ENCODE data around the gene IQCE. TPM values are rescaled to one million over a fixed set of nuclear protein-coding genes. Genes with fewer than 3 reads are reported as not detected.
A peak's percentile ranks its signal among the peaks of the same experiment; 100 is the strongest.

The IQCE gene
- total RNA-seq, 1 experiment from 2014 or later: 0.93 TPM

- no peak overlapping the region for H2AFZ ChIP-seq (ENCODE audit: low read length)
- no peak overlapping the region for H3K27ac ChIP-seq (ENCODE audit: low read length)
- H3K9me2 ChIP-seq (replicated peaks; ENCODE audit: insufficient read depth, low read length): no peaks in the 10 kb centered on the region
- H3K79me2 ChIP-seq (ENCODE audit: low read length): no peaks in the 10 kb centered on the region
- no peaks in the 10 kb centered on the region; the same call in 1 of the 2 replicates for H4K20me1 ChIP-seq (ENCODE audit: insufficient read depth, low read depth, low read length)
- H3K4me2 ChIP-seq (ENCODE audit: low read depth, low read length, poor library complexity, severe bottlenecking): no peak overlapping the region
- H3K36me3 ChIP-seq (ENCODE audit: insufficient read depth, low read length): no peaks in the 10 kb centered on the region
- H3K9me3 ChIP-seq (ENCODE audit: low read length): no peaks in the 10 kb centered on the region
- H3K27me3 ChIP-seq (ENCODE audit: low read length): no peaks in the 10 kb centered on the region
- peak; percentile 49 for DNase-seq
- H3K4me3 ChIP-seq (ENCODE audit: low read length): no peak overlapping the region
- H3K4me1 ChIP-seq (ENCODE audit: low read length): no peaks in the 10 kb centered on the region
- no peak overlapping the region for H3K9ac ChIP-seq (ENCODE audit: low read length)
Measured at GRCh38 chr7:2660359-2661095, 101.7 kb downstream of the IQCE start.

GRCh38 chr7:2661096-2661449 lies 102.3 kb downstream of the IQCE start:
- H2AFZ ChIP-seq (ENCODE audit: low read length): no peak overlapping the region
- H3K27me3 ChIP-seq (ENCODE audit: low read length): no peaks in the 10 kb centered on the region
- H3K9me3 ChIP-seq (ENCODE audit: low read length): no peaks in the 10 kb centered on the region
- no peaks in the 10 kb centered on the region for H3K4me1 ChIP-seq (ENCODE audit: low read length)
- H3K79me2 ChIP-seq (ENCODE audit: low read length): no peaks in the 10 kb centered on the region
- no peak overlapping the region for H3K27ac ChIP-seq (ENCODE audit: low read length)
- no peaks in the 10 kb centered on the region for H3K9me2 ChIP-seq (replicated peaks; ENCODE audit: insufficient read depth, low read length)
- no peak overlapping the region for H3K9ac ChIP-seq (ENCODE audit: low read length)
- no peaks in the 10 kb centered on the region for H3K36me3 ChIP-seq (ENCODE audit: insufficient read depth, low read length)
- no peak overlapping the region for H3K4me3 ChIP-seq (ENCODE audit: low read length)
- H3K4me2 ChIP-seq (ENCODE audit: low read depth, low read length, poor library complexity, severe bottlenecking): no peak overlapping the region
- no peaks in the 10 kb centered on the region; the same call in 1 of the 2 replicates for H4K20me1 ChIP-seq (ENCODE audit: insufficient read depth, low read depth, low read length)
- no peak for DNase-seq

GRCh38 chr7:2661602-2662272 lies 103.0 kb downstream of the IQCE start:
- H3K4me2 ChIP-seq (ENCODE audit: low read depth, low read length, poor library complexity, severe bottlenecking): no peak overlapping the region
- H3K79me2 ChIP-seq (ENCODE audit: low read length): no peaks in the 10 kb centered on the region
- H3K36me3 ChIP-seq (ENCODE audit: insufficient read depth, low read length): no peaks in the 10 kb centered on the region
- no peaks in the 10 kb centered on the region; the same call in 1 of the 2 replicates for H4K20me1 ChIP-seq (ENCODE audit: insufficient read depth, low read depth, low read length)
- DNase-seq: no peak
- no peaks in the 10 kb centered on the region for H3K27me3 ChIP-seq (ENCODE audit: low read length)
- H3K4me1 ChIP-seq (ENCODE audit: low read length): no peaks in the 10 kb centered on the region
- no peaks in the 10 kb centered on the region for H3K9me2 ChIP-seq (replicated peaks; ENCODE audit: insufficient read depth, low read length)
- no peak overlapping the region for H3K27ac ChIP-seq (ENCODE audit: low read length)
- no peak overlapping the region for H2AFZ ChIP-seq (ENCODE audit: low read length)
- H3K4me3 ChIP-seq (ENCODE audit: low read length): no peak overlapping the region
- no peaks in the 10 kb centered on the region for H3K9me3 ChIP-seq (ENCODE audit: low read length)
- H3K9ac ChIP-seq (ENCODE audit: low read length): no peak overlapping the region

- H3K9me3 ChIP-seq (ENCODE audit: low read length): no peaks in the 10 kb centered on the region
- no peak overlapping the region for H3K9ac ChIP-seq (ENCODE audit: low read length)
- H3K4me2 ChIP-seq (ENCODE audit: low read depth, low read length, poor library complexity, severe bottlenecking): no peak overlapping the region
Measured at GRCh38 chr7:2662273-2663120, 103.7 kb downstream of the IQCE start.

GRCh38 chr7:2663121-2663886 lies 104.5 kb downstream of the IQCE start:
- H3K9me2 ChIP-seq (replicated peaks; ENCODE audit: insufficient read depth, low read length): no peaks in the 10 kb centered on the region
- H3K4me3 ChIP-seq (ENCODE audit: low read length): no peak overlapping the region
- no peak for DNase-seq
- no peaks in the 10 kb centered on the region for H3K27me3 ChIP-seq (ENCODE audit: low read length)
- H3K36me3 ChIP-seq (ENCODE audit: insufficient read depth, low read length): no peaks in the 10 kb centered on the region
- no peak overlapping the region for H3K27ac ChIP-seq (ENCODE audit: low read length)
- H4K20me1 ChIP-seq (ENCODE audit: insufficient read depth, low read depth, low read length): no peaks in the 10 kb centered on the region; the same call in 1 of the 2 replicates
- no peak overlapping the region for H3K9ac ChIP-seq (ENCODE audit: low read length)
- H3K9me3 ChIP-seq (ENCODE audit: low read length): no peaks in the 10 kb centered on the region
- no peaks in the 10 kb centered on the region for H3K4me1 ChIP-seq (ENCODE audit: low read length)
- no peak overlapping the region for H2AFZ ChIP-seq (ENCODE audit: low read length)
- no peak overlapping the region for H3K4me2 ChIP-seq (ENCODE audit: low read depth, low read length, poor library complexity, severe bottlenecking)
- H3K79me2 ChIP-seq (ENCODE audit: low read length): no peaks in the 10 kb centered on the region

More at GRCh38 chr7:2662273-2663120, 103.7 kb downstream of the IQCE start:
- Histone ChIP-seq H4K20me1 (ENCODE audit: insufficient read depth, low read depth, low read length) (no peaks in the 10 kb centered on the region; the same call in 1 of the 2 replicates), H3K4me1 (ENCODE audit: low read length) (no peaks in the 10 kb centered on the region), H3K27me3 (ENCODE audit: low read length) (no peaks in the 10 kb centered on the region), H3K27ac (ENCODE audit: low read length) (no peak overlapping the region), H3K36me3 (ENCODE audit: insufficient read depth, low read length) (no peaks in the 10 kb centered on the region), H3K79me2 (ENCODE audit: low read length) (no peaks in the 10 kb centered on the region), H3K9me2 (replicated peaks; ENCODE audit: insufficient read depth, low read length) (no peaks in the 10 kb centered on the region), H3K4me3 (ENCODE audit: low read length) (no peak overlapping the region), H2AFZ (ENCODE audit: low read length) (no peak overlapping the region)
- DNase-seq: no peak

GRCh38 chr7:2663960-2664359 lies 105.2 kb downstream of the IQCE start:
- no peak overlapping the region for H3K27ac ChIP-seq (ENCODE audit: low read length)
- H3K4me1 ChIP-seq (ENCODE audit: low read length): no peaks in the 10 kb centered on the region
- no peak for DNase-seq
- no peak overlapping the region for H3K4me3 ChIP-seq (ENCODE audit: low read length)
- no peaks in the 10 kb centered on the region for H3K27me3 ChIP-seq (ENCODE audit: low read length)
- H3K4me2 ChIP-seq (ENCODE audit: low read depth, low read length, poor library complexity, severe bottlenecking): no peak overlapping the region
- H4K20me1 ChIP-seq (ENCODE audit: insufficient read depth, low read depth, low read length): no peaks in the 10 kb centered on the region; the same call in 1 of the 2 replicates
- no peaks in the 10 kb centered on the region for H3K9me2 ChIP-seq (replicated peaks; ENCODE audit: insufficient read depth, low read length)
- H3K79me2 ChIP-seq (ENCODE audit: low read length): no peaks in the 10 kb centered on the region
- H2AFZ ChIP-seq (ENCODE audit: low read length): no peak overlapping the region
- H3K9me3 ChIP-seq (ENCODE audit: low read length): no peaks in the 10 kb centered on the region
- H3K36me3 ChIP-seq (ENCODE audit: insufficient read depth, low read length): no peaks in the 10 kb centered on the region
- H3K9ac ChIP-seq (ENCODE audit: low read length): no peak overlapping the region
